ENCODE results near the gene PLA2G4A.

DNA sequence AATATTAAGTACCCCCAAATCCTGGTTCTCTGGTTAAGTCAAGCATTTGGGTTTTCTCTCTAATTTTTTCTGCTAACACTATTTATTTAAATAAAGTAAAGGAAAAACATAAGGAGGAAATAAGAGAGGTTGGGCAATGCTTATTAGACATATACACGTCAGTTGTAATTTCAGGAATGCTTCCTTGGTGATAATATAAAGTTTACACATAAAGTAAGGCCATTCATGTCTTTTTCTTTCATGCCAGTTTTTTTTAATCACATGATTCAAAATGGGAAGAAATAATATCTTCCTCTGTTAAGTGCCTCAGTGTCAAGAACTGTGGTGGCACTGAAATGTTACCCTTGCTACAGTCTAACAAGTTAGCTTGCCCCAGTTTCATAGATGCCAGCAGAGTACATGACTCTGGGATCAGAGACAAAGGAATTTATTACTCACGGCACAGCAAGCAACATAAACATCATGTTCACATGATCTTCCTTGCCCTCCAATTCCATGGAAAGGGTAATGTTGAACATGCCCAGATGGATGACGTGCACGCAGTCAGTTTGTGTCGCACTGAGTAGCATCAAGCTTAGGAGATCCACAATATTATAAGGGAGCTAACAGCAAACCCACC, 184.9 kb downstream of the PLA2G4A start:
- TF ChIP-seq, protein P1, sequence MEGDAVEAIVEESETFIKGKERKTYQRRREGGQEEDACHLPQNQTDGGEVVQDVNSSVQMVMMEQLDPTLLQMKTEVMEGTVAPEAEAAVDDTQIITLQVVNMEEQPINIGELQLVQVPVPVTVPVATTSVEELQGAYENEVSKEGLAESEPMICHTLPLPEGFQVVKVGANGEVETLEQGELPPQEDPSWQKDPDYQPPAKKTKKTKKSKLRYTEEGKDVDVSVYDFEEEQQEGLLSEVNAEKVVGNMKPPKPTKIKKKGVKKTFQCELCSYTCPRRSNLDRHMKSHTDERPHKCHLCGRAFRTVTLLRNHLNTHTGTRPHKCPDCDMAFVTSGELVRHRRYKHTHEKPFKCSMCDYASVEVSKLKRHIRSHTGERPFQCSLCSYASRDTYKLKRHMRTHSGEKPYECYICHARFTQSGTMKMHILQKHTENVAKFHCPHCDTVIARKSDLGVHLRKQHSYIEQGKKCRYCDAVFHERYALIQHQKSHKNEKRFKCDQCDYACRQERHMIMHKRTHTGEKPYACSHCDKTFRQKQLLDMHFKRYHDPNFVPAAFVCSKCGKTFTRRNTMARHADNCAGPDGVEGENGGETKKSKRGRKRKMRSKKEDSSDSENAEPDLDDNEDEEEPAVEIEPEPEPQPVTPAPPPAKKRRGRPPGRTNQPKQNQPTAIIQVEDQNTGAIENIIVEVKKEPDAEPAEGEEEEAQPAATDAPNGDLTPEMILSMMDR (IDR thresholded peaks at IDR 0.05), result no peak
- no peak for TF ChIP-seq POLR2A (IDR thresholded peaks at IDR 0.05)

Data from esophagus squamous epithelium (tissue), 4 donors.